Esophagus squamous epithelium (tissue), 5 donors: Measurements from ENCODE around the gene DEF6. TPM values are rescaled to one million over a fixed set of nuclear protein-coding genes. Genes with fewer than 3 reads are reported as not detected.

Source experiments
- DNase-seq: peaks from one replicate; lab custom pipeline; 2025; lab: John Stamatoyannopoulos, UW
- H3K27ac ChIP-seq, 4 donors: fragments of 200-600 bp; sonication (generic); one replicate each; pipeline ENCODE4 v1.5.1; 2016 to 2019; ENCODE audit warnings: mild to moderate bottlenecking in 1 of 4
- H3K27me3 ChIP-seq, 4 donors: fragments of 200-600 bp; sonication (generic); 1 replicate in 3 of 4; 2 replicates in 1 of 4; pipeline versions ENCODE4 v1.5.1 to v1.6.0; 2017 to 2021; ENCODE audit warnings: antibody characterized with exemption in 1 of 4
- H3K36me3 ChIP-seq, 3 donors: fragments of 200-600 bp; sonication (generic); one replicate each; pipeline ENCODE4 v1.5.1; 2016 to 2019
- H3K4me1 ChIP-seq, 3 donors: fragments of 200-600 bp; sonication (generic); one replicate each; pipeline ENCODE4 v1.5.1; 2017 to 2019
- H3K4me3 ChIP-seq, 4 donors: fragments of 200-600 bp; sonication (generic); 1 replicate in 3 of 4; 2 replicates in 1 of 4; pipeline ENCODE4 v1.5.1; 2016 to 2019; ENCODE audit warnings: mild to moderate bottlenecking in 2 of 4, moderate library complexity in 1 of 4
- H3K9me3 ChIP-seq, 3 donors: fragments of 200-600 bp; sonication (generic); one replicate each; pipeline ENCODE4 v1.5.1; 2016 to 2019
- CTCF ChIP-seq, 6 experiments: fragments of 450-650 bp in 4 of 6; fragments of 200-600 bp in 2 of 6; sonication (generic) in 2 of 6; IDR thresholded peaks; one replicate each; pipeline ENCODE4 v1.5.1; 2016 to 2019; ENCODE audit warnings: antibody characterized with exemption in 6 of 6, mild to moderate bottlenecking in 4 of 6, moderate library complexity in 4 of 6
- POLR2A ChIP-seq, 4 donors: fragments of 450-650 bp; IDR thresholded peaks; one replicate each; pipeline ENCODE4 v1.6.1; 2017; ENCODE audit warnings: antibody characterized with exemption in 4 of 4, mild to moderate bottlenecking in 4 of 4, moderate library complexity in 3 of 4
- WGBS, 2 donors: methylation state at CpG; one replicate each; pipeline ENCODE4 v1.1.5; 2018; 5-methylcytosine and 5-hydroxymethylcytosine counted together
- intact Hi-C: fragments of 100-400 bp; cut with DNase I; formaldehyde crosslinking; loops from one replicate; pipeline ENCODE4 v1.15.0; 2022
- total RNA-seq, 4 donors: library from RNA; depleted of rRNA; stranded (reverse); fragments of >200 nt; gene quantifications; one replicate each; pipeline ENCODE4 v1.1.0, GENCODE V29; 2016
- donor health status: DM: yes; HTN: yes; CAD: no.

The DEF6 gene
- total RNA-seq, 4 donors from 2014 or later = 20.5 to 38.0 (median 25.2) TPM

DNA sequence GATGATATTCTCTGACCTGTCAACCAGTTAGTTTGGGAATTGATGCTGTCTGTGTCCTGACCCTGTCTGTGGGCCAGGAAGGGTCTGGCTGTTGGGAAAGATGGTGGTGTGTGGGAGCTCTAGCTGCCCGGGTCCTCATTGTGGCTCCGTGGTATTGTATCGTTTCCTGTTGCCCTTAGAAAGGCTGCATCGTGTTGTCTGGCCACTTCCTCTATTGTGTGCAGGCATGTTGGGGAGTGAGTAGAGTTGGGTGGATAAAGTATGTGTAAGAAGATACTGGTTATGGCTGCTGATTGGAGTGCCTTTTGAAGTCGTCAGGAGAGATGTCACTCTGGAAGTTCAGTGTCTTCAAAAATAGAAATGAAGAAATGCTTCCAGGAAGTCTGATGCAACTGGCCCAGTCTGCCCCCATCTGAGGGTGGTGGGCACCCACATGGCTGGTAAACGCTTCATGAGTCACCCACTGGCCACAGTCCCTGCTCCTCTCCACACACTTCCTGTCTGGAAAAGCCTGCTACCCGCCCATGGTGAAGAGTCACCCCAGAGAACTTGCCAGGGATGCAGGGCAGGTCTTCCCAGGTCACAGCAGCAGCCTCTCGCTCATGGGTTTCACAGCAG lies 72.6 kb downstream of the DEF6 start:
- Histone ChIP-seq H3K27me3 (no peaks in the 10 kb centered on the region), H3K9me3 (no peaks in the 10 kb centered on the region), H3K27ac (peak overlapping the region; percentile 5 to 65 (median 28)), H3K4me1 (peaks cover 12 to 48% (median 19%) of the 10 kb centered on the region in 3 donors), H3K4me3 (no peak overlapping the region), H3K36me3 (no peaks in the 10 kb centered on the region)
- intact Hi-C loops = no loop called here
- no peak for TF ChIP-seq CTCF (IDR thresholded peaks at IDR 0.05)
- TF ChIP-seq POLR2A (IDR thresholded peaks at IDR 0.05) = no peak
- 7 to 17% methylated on average over 4 to 7 of the region's 8 CpGs for WGBS, 2 donors
- DNase-seq = no peak

DNA sequence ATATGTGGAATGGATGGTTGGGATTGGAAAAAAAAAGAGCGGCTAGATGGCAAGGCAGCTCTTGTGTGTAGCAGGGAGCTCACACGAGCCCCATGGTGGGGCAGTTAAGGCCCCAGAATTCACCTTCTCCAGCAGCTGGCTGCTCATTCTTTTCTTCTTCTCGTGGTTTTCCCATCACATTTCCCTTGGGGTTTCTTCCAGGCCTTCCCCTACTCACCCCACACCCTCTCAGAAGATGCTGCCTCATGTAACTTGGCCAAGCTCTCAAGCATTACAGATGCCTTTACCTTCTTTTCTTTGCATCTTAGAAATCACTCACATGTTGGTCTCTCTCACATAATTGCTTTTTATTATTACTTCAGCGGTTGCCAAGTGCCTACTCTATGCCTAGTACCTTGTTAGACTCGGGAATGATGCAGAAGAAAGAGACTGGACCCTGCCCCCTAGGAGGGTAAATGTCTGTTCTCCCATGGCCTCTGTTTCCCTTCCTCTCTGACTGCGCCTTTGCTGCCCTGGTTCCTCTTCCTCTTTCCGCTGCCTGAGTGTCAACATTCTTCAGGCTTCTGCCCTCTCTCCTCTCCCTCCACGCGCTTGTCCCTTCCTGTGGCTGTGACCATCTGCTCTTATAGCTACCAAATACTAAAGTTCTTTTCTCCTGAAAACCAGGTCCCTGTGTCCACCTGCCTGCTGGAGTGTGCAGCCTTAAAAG lies 73.3 kb downstream of the DEF6 start:
- peaks cover 12 to 48% (median 19%) of the 10 kb centered on the region in 3 donors for H3K4me1 ChIP-seq
- H3K9me3 ChIP-seq = no peaks in the 10 kb centered on the region
- TF ChIP-seq CTCF (IDR thresholded peaks at IDR 0.05) (no peak), POLR2A (IDR thresholded peaks at IDR 0.05) (no peak)
- intact Hi-C loops = no loop called here
- no peak for DNase-seq
- H3K27ac ChIP-seq = peak overlapping the region in 3 of 4 donors; percentile 10 to 65 (median 47)
- no peaks in the 10 kb centered on the region for H3K27me3 ChIP-seq
- H3K36me3 ChIP-seq = no peaks in the 10 kb centered on the region
- WGBS, 2 donors = 63 to 69% methylated on average over 9 of the region's 9 CpGs
- H3K4me3 ChIP-seq = no peak overlapping the region

Other genes starting within 250 kb of the DEF6 start
- gene TCP11, start 156.5 kb upstream of the DEF6 start, total RNA-seq = under 1 TPM in 1 of 4 donors, not detected in 3; 0.64 TPM
- gene SCUBE3, start 83.9 kb upstream of the DEF6 start, total RNA-seq = under 1 TPM in 2 of 4 donors, not detected in 2; 0.03 to 0.19 TPM
- gene ZNF76, start 38.1 kb upstream of the DEF6 start, total RNA-seq = 10 to 100 TPM; 10.1 to 25.0 (median 10.9) TPM
- gene PPARD, start 44.7 kb downstream of the DEF6 start, total RNA-seq = 10 to 100 TPM; 17.0 to 42.8 (median 28.2) TPM
- gene FANCE, start 154.5 kb downstream of the DEF6 start, total RNA-seq = 10 to 100 TPM in 1 of 4 donors, 1 to 10 TPM in 3; 6.9 to 15.5 (median 8.0) TPM
- gene RPL10A, start 170.6 kb downstream of the DEF6 start, total RNA-seq = 1,000 to 10,000 TPM; 1,152 to 2,101 (median 1,461) TPM
- gene TEAD3, start 199.3 kb downstream of the DEF6 start, total RNA-seq = 10 to 100 TPM; 13.7 to 33.5 (median 29.3) TPM
- not detected for gene TULP1, start 215.1 kb downstream of the DEF6 start, total RNA-seq